Hematopoietic multipotent progenitor cell treated with erythropoietin and hydrocortisone succinate and interleukin-3 and kit ligand, for 17 days (in vitro differentiated cells): ENCODE results near the gene CYB561A3.

Experiments used
- DNase-seq: peaks from one replicate; pipeline ENCODE4 v3.0.0-alpha.2; 2015; ENCODE audit warnings: low spot score

Gene CYB561A3

GRCh38 chr11:61325649-61326414 is 35.9 kb downstream of the CYB561A3 start:
- no peak for DNase-seq

DNA sequence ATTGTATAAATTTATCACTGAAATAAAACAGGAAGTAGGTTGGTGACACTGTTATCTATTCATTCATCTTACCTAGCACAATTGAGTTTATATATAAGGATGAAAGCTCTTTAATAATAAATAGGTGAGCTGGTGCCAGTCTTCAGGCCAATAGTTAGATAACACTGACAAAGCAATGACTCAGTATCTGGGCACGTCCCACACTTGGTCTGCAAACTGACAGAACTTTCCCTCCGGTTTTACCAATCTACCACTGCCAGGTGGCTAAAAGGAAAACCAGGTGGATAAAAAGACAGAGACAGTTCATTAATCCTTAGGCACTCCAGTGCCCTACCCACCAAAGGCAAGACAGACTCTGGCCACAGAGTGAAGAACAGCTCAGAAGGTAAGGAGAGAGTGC is 46.4 kb downstream of the CYB561A3 start:
- no peak for DNase-seq

GRCh38 chr11:61310749-61311148 is 50.9 kb downstream of the CYB561A3 start:
- DNase-seq = no peak

- no peak for DNase-seq
Observed at GRCh38 chr11:61309739-61310138, 51.9 kb downstream of the CYB561A3 start.

- DNase-seq = no peak
Observed at GRCh38 chr11:61309141-61309540, 52.5 kb downstream of the CYB561A3 start.

GRCh38 chr11:61307354-61307753 is 54.3 kb downstream of the CYB561A3 start:
- no peak for DNase-seq

GRCh38 chr11:61306221-61306620 is 55.5 kb downstream of the CYB561A3 start:
- no peak for DNase-seq

- no peak for DNase-seq
Observed at GRCh38 chr11:61305417-61305816, 56.3 kb downstream of the CYB561A3 start.

DNA sequence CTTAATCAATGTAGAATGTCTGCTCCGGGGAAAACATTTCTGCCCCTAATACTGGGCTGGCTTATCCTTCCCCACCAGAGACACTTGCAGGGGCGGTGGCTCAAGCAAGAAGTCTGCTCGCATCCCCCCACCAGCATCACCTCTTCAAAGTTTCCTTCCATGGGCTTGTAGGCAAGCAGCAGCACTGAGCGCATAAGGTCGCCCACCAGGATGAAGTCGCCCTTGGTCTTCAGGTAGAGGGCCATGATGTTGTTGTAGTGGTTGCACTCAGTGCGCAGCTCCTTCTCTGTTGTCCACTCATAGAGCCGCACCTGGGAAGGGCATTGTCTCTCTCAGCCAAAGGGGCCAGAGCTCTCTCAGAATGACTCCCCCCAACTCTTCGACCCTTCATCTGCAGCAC is 58.0 kb downstream of the CYB561A3 start:
- no peak for DNase-seq

GRCh38 chr11:61302550-61302949 is 59.1 kb downstream of the CYB561A3 start:
- no peak for DNase-seq
